Stimulated activated CD4-positive, alpha-beta T cell treated with anti-CD3 and anti-CD28 coated beads, Interleukin-2, amount 100 ng/mL, for 48 hours (primary cell): Measurements from ENCODE around the gene MRPS21.
A peak's percentile ranks its signal among the peaks of the same experiment; 100 is the strongest.

Source experiments
- DNase-seq, 2 donors: peaks; one replicate each; pipeline ENCODE4 v3.0.0-alpha.2; 2020

MRPS21 gene

DNA sequence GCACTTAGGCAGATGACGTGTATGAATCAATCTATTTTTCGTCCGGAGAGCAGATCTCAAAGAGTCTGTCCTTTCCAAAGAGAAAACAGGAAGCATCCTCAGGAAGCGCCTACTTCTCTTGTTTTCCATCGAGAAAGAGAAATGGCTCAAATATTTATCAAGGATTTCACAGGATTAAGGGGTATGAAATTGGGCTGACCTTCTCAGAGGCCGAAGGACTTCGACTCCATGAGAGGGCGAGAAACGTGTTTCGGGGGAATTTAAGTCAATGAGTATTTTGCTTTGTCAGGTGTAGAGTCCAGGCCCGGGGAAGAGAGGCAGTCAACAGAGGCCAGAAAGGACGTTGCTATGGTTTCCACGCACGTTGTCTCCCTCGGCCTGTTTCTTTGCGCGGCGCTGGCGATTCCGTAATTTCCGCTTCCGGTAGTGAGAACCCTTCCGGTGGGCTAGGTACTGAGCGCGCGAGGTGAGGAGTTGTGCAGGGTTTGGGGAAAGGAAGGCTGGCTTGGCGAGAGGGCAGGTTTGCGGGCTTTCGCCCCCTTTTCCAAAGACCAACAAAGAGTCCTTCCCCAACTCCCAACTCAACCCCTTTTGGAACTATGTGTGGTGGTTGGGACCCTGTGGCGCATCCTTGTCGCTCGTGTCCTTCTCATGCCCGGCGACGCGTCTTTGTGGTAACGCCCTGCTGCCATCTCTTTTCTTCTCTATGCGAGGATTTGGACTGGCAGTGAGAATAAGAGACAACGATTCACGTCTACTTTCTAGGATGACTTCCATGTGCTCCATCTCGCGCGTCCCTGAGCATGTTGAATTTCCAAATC is at the start of gene MRPS21:
Gene MRPS21 (plus strand): TSS at position 429 of the 821 bp plus-strand sequence. CDS start 506 bp downstream, outside the sequence.
- peak; percentile 82 for DNase-seq

GRCh38 chr1:150249936-150250335 is 43.7 kb upstream of the MRPS21 start:
- DNase-seq, result no peak

DNA sequence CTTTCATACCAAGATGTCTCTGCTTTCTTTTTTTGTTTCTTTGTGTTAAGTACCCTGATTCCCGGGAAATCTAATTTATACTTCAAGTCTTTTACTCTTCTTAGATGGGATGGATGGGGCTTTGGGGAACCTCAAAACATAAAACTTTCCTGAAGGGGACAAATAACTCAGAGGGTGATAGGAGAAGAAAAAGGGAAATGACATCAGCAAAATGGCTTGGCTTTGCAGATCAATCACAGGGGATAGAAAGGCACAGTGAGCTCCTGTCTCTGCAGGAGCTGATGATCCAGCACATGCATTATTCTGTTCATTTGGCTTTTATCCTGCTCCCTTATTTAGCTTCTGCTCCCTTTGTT is 37.5 kb upstream of the MRPS21 start:
- DNase-seq, result no peak

DNA sequence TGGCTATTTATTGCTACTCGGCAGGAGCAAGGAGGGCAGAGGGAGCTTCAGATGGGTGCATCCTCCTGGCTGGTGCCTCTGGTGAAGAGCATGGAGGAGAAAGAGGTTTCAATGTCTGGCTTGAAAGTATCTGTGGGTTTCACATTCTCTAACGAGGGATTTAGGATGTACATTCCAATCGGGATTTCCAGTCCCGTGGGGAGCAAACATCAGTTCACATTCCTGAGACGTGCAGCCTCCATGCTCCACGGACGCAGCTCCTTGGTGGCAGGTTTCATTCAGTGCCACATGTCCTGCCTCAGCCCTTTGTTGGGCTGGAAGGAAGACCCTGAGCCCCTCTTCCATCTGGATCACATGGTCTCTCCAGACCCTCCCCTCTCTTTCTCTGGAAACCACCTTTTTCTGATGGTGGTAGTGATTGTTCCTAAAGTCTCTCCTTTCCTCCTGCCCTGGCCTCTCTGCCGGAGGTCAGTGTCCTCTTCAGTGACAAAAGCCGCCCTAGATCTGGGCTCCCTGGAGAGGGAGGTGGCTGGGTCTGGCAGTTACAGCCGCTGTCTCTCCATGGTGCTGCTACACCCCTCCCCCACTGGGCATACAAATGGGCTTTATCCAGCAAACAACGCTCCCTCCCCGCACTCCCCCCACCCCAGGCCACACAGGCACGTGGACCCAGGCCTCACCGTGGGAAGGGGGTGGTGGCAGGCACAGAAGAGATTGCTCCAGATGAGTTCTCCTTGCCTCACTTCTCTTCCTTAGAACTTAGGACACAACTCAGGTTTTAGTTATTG is 36.9 kb upstream of the MRPS21 start:
- no peak for DNase-seq

DNA sequence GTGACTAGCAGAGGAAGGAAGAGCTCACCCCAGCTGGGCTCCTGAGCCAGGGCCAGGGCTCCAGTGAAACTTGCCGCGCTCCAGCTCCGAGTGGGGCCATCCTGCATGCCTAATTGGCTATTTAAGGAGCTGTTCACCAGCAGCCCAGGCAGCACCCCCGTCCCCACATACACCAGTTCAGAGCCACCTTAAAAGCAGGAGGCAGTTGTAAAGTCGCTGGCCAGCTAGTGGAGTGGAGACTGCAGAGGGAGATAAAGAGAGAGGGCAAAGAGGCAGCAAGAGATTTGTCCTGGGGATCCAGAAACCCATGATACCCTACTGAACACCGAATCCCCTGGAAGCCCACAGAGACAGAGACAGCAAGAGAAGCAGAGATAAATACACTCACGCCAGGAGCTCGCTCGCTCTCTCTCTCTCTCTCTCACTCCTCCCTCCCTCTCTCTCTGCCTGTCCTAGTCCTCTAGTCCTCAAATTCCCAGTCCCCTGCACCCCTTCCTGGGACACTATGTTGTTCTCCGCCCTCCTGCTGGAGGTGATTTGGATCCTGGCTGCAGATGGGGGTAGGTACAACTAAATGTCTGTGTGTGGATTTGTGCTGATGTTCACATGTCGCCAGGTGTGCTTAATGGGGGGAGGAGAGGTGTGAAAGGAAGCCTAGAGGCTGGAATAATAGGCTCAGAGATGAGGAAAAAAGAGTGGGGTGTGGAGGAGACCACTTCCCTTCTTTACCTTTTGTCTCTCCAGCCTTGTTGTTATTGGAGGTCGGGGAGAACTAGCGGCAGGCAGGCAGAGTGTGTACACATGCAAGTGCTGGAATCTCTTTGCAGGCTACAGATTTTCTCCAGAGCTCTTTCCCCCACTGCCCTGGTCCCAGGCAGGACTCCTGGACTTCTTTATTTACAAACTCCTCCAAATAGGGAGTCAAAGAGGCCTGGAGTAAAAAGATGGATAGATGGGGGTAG is 35.8 kb upstream of the MRPS21 start, which contains the start of gene CA14:
Gene CA14 (plus strand): TSS at position 151 of the 962 bp plus-strand sequence. CDS start 355 bp downstream, at position 506.
- no peak for DNase-seq

DNA sequence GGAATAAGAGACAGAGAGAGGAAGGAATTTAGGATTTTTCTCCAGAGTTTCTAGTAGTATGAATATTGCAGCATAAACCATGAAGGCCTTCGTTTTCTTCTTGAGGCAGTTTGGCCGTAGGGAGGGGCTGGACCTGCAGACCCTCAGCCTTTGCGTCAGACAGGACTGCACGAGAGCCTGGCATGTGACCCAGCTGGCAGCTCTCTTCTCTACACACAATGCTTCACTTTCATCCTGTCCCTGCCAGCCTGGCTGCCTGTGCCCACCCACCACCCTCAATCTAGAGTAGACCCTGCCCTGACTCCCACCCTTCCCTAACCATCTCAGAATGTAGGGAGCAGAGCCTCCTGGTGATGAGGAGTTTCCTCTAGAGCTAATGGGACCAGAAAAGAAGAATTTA is 34.4 kb upstream of the MRPS21 start:
- no peak for DNase-seq

GRCh38 chr1:150259758-150260669 is 33.6 kb upstream of the MRPS21 start:
- DNase-seq, result no peak

- no peak for DNase-seq
These were observed 32.3 kb upstream of the MRPS21 start for GRCh38 chr1:150261367-150261766.

DNA sequence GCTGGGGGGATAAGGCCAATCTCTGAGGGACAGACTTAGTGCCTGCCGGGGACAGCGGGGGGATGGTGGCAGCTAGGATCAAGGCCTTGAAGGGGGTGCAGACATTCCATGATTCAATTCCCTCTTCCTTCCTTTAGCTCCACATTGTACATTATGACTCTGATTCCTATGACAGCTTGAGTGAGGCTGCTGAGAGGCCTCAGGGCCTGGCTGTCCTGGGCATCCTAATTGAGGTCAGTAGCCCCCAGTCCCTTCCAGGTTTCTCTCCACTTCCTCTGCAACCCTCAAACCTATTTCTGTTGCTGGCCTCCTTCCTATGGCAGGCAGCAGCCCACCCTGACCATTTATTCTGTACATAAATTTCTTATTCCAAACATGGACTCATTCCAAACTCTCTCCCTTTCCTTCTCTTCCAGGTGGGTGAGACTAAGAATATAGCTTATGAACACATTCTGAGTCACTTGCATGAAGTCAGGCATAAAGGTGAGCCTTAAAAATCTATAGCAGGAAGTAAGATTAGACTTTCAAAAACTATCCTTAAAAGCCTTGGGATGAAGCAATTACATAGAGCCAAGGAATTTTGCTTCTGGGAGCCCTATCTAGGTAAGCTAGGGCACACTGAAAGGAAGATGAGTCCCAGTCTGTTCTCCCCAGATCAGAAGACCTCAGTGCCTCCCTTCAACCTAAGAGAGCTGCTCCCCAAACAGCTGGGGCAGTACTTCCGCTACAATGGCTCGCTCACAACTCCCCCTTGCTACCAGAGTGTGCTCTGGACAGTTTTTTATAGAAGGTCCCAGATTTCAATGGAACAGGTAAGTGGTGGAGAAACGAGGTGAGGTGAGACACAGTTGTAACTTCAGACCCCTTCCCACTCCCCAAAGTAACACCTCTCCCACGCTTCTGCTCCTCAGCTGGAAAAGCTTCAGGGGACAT is 31.0 kb upstream of the MRPS21 start:
- DNase-seq, result no peak

- no peak for DNase-seq
These were observed 30.1 kb upstream of the MRPS21 start for GRCh38 chr1:150263549-150263948.

DNA sequence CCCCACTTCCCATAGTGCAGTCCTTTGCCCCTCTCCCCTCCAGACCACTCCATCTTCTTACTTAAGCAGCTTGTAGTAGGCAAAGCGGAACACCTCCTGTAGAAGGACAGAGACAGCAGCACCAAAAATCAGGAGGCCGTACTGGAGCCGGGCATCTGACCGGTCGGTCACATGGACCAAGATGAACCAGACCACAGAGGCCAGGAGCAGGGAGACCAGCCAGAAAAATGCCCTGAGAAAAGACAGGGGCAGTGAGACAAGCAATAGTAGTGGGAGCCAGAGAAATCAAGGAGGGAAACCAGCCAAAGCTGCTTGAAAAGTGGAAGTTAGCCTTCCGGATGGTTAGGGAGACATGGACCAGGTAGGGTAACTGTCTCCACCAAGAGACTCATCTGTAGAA is 25.8 kb upstream of the MRPS21 start:
- no peak for DNase-seq

DNA sequence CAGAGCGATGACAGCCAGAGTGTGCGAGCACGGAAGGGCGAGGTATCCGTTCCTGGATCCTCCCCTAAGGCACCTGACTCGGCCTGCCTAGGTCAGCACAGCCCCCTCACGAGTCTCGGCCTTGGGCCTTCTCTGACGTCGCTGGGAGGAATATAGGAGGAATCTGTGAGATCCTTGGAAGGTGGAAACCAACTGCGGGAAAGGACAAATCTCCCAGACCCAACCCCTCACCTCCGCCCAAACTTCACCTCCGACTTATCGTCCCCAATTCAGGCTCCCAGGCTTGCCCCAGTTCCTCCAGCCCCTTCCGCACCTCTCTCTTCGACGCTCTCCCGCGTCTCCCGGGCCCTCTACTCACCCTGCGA is 25.3 kb upstream of the MRPS21 start:
- DNase-seq, result peak; percentile 17 to 18

- peak; percentile 91 to 92 for DNase-seq
These were observed 24.8 kb upstream of the MRPS21 start, which contains the start of gene APH1A for GRCh38 chr1:150268705-150269403. APH1A (minus strand) TSS chr1:150269016; CDS start chr1:150268810, 206 bp downstream.

DNA sequence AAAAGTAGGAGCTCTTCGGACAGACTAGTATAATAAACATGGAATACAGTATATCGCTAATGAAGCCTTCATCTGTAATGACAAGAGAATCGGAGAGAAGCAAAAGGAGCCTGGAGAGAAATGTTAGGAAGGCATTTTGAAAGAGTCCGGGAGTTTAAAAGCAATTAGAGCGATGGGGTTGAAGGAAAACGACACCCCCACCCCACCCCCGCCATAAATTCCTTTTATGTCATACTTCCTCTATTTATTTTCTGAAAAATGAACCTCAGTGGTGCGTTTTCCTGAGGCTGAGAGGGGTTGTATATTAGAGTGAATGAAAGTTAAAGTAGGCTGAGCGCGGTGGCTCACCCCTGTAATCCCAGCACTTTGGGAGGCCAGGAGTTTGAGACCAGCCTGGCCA is 24.2 kb upstream of the MRPS21 start:
- no peak for DNase-seq

DNA sequence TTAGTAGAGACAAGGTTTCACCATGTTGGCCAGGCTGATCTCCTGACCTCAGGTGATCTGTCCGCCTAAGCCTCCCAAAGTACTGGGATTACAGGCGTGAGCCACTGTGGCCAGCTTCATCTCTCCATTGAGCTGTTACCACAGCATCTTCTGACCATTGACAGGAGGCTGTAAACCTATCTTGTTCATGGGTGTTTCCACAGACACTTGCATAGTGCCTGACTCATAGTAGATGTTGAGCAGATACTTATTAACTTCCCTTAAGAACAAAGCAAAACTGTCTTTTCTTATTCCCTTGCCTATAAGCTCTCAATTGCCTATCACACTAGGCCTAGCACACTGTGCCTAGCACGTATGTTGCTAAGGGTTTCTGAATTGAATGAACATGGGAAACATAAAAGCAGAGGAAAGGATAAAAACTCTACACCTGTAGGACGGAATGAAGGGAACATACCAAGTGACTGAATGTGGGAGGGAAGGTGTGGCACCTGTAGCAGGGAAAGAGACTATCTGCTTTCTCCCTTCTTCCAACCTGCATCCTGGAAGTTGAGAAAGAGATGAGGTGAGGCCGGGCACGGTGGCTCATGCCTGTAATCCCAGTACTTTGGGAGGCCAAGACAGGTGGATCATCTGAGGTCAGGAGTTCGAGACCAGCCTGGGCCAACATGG is 22.2 kb upstream of the MRPS21 start:
- no peak for DNase-seq

GRCh38 chr1:150273311-150273710 is 20.4 kb upstream of the MRPS21 start:
- DNase-seq, result no peak

- DNase-seq, result no peak
These were observed 13.4 kb upstream of the MRPS21 start for GRCh38 chr1:150280138-150280707.

GRCh38 chr1:150281221-150281757 is 12.4 kb upstream of the MRPS21 start:
- peak; percentile 42 to 43 for DNase-seq
